Measurements from ENCODE around the gene CCDC126. TPM values are rescaled to one million over a fixed set of nuclear protein-coding genes. Genes with fewer than 3 reads are reported as not detected.

The CCDC126 gene
- total and polyA plus RNA-seq, 4 donors, result 10.7 to 33.9 (median 18.2) TPM

- Histone ChIP-seq H3K4me3 (ENCODE audit: low read depth, low read length) (no peak overlapping the region), H3K4me1 (ENCODE audit: control insufficient read depth, insufficient read depth, low read length) (peaks cover 11% of the 10 kb centered on the region), H3K27ac (ENCODE audit: low read depth, low read length) (no peak overlapping the region), H3K36me3 (ENCODE audit: control insufficient read depth, insufficient read depth, low read length) (no peaks in the 10 kb centered on the region), H3K27me3 (ENCODE audit: control insufficient read depth, insufficient read depth, low read length) (no peaks in the 10 kb centered on the region), H3K9me3 (ENCODE audit: control insufficient read depth, insufficient read depth, low read length) (no peaks in the 10 kb centered on the region)
- no peak for DNase-seq (ENCODE audit: low read depth in 4 of 6, low spot score in 6 of 6)
Measured at GRCh38 chr7:23594879-23595604, 2.1 kb upstream of the CCDC126 start.

- DNase-seq (ENCODE audit: low read depth in 4 of 6, low spot score in 6 of 6), result peak in 1 of 6 donors; percentile 2
- Histone ChIP-seq H3K36me3 (ENCODE audit: control insufficient read depth, insufficient read depth, low read length) (no peaks in the 10 kb centered on the region), H3K4me1 (ENCODE audit: control insufficient read depth, insufficient read depth, low read length) (peaks cover 11% of the 10 kb centered on the region), H3K4me3 (ENCODE audit: low read depth, low read length) (peak overlapping the region; percentile 76), H3K27me3 (ENCODE audit: control insufficient read depth, insufficient read depth, low read length) (no peaks in the 10 kb centered on the region), H3K9me3 (ENCODE audit: control insufficient read depth, insufficient read depth, low read length) (no peaks in the 10 kb centered on the region), H3K27ac (ENCODE audit: low read depth, low read length) (peak overlapping the region; percentile 95)
- WGBS (ENCODE audit: insufficient coverage), result 60% methylated on average over 1 of the region's 4 CpGs
Measured at GRCh38 chr7:23598296-23598695, 1.1 kb downstream of the CCDC126 start.

GRCh38 chr7:23600236-23600635, 3.1 kb downstream of the CCDC126 start:
- H3K4me3 ChIP-seq (ENCODE audit: low read depth, low read length), result no peak overlapping the region
- WGBS (ENCODE audit: insufficient coverage), result 63% methylated on average over 2 of the region's 4 CpGs

GRCh38 chr7:23603632-23604295, 6.6 kb downstream of the CCDC126 start:
- H3K4me3 ChIP-seq (ENCODE audit: low read depth, low read length), result no peak overlapping the region
- WGBS (ENCODE audit: insufficient coverage), result 42% methylated on average over 1 of the region's 4 CpGs
- H3K36me3 ChIP-seq (ENCODE audit: control insufficient read depth, insufficient read depth, low read length), result no peaks in the 10 kb centered on the region
- H3K27ac ChIP-seq (ENCODE audit: low read depth, low read length), result no peak overlapping the region
- peak in 1 of 6 donors; percentile 10 for DNase-seq (ENCODE audit: low read depth in 4 of 6, low spot score in 6 of 6)
- no peaks in the 10 kb centered on the region for H3K9me3 ChIP-seq (ENCODE audit: control insufficient read depth, insufficient read depth, low read length)
- no peaks in the 10 kb centered on the region for H3K27me3 ChIP-seq (ENCODE audit: control insufficient read depth, insufficient read depth, low read length)
- H3K4me1 ChIP-seq (ENCODE audit: control insufficient read depth, insufficient read depth, low read length), result peaks cover 3% of the 10 kb centered on the region

More at GRCh38 chr7:23600236-23600635, 3.1 kb downstream of the CCDC126 start:
- Histone ChIP-seq H3K4me1 (ENCODE audit: control insufficient read depth, insufficient read depth, low read length) (peaks cover 11% of the 10 kb centered on the region), H3K27me3 (ENCODE audit: control insufficient read depth, insufficient read depth, low read length) (no peaks in the 10 kb centered on the region), H3K36me3 (ENCODE audit: control insufficient read depth, insufficient read depth, low read length) (no peaks in the 10 kb centered on the region), H3K9me3 (ENCODE audit: control insufficient read depth, insufficient read depth, low read length) (no peaks in the 10 kb centered on the region), H3K27ac (ENCODE audit: low read depth, low read length) (no peak overlapping the region)
- no peak for DNase-seq (ENCODE audit: low read depth in 4 of 6, low spot score in 6 of 6)

GRCh38 chr7:23604296-23604640, 7.1 kb downstream of the CCDC126 start:
- Histone ChIP-seq H3K9me3 (ENCODE audit: control insufficient read depth, insufficient read depth, low read length) (no peaks in the 10 kb centered on the region), H3K4me1 (ENCODE audit: control insufficient read depth, insufficient read depth, low read length) (peaks cover under 1% of the 10 kb centered on the region), H3K4me3 (ENCODE audit: low read depth, low read length) (no peak overlapping the region), H3K27ac (ENCODE audit: low read depth, low read length) (no peak overlapping the region), H3K27me3 (ENCODE audit: control insufficient read depth, insufficient read depth, low read length) (no peaks in the 10 kb centered on the region), H3K36me3 (ENCODE audit: control insufficient read depth, insufficient read depth, low read length) (no peaks in the 10 kb centered on the region)
- DNase-seq (ENCODE audit: low read depth in 4 of 6, low spot score in 6 of 6), result no peak

GRCh38 chr7:23607130-23607529, 9.9 kb downstream of the CCDC126 start:
- DNase-seq (ENCODE audit: low read depth in 4 of 6, low spot score in 6 of 6), result no peak
- Histone ChIP-seq H3K36me3 (ENCODE audit: control insufficient read depth, insufficient read depth, low read length) (peaks cover 4% of the 10 kb centered on the region), H3K4me1 (ENCODE audit: control insufficient read depth, insufficient read depth, low read length) (no peaks in the 10 kb centered on the region), H3K9me3 (ENCODE audit: control insufficient read depth, insufficient read depth, low read length) (no peaks in the 10 kb centered on the region), H3K27me3 (ENCODE audit: control insufficient read depth, insufficient read depth, low read length) (no peaks in the 10 kb centered on the region), H3K27ac (ENCODE audit: low read depth, low read length) (no peak overlapping the region), H3K4me3 (ENCODE audit: low read depth, low read length) (no peak overlapping the region)

- H3K27ac ChIP-seq (ENCODE audit: low read depth, low read length), result no peak overlapping the region
Measured at GRCh38 chr7:23607866-23608265, 10.7 kb downstream of the CCDC126 start.

GRCh38 chr7:23615331-23615730, 18.1 kb downstream of the CCDC126 start:
- Histone ChIP-seq H3K9me3 (ENCODE audit: control insufficient read depth, insufficient read depth, low read length) (peaks cover 4% of the 10 kb centered on the region), H3K27me3 (ENCODE audit: control insufficient read depth, insufficient read depth, low read length) (no peaks in the 10 kb centered on the region), H3K4me1 (ENCODE audit: control insufficient read depth, insufficient read depth, low read length) (no peaks in the 10 kb centered on the region), H3K4me3 (ENCODE audit: low read depth, low read length) (no peak overlapping the region), H3K27ac (ENCODE audit: low read depth, low read length) (no peak overlapping the region), H3K36me3 (ENCODE audit: control insufficient read depth, insufficient read depth, low read length) (peaks cover 13% of the 10 kb centered on the region)
- no peak for DNase-seq (ENCODE audit: low read depth in 4 of 6, low spot score in 6 of 6)

More at GRCh38 chr7:23607866-23608265, 10.7 kb downstream of the CCDC126 start:
- WGBS (ENCODE audit: insufficient coverage), result 75% methylated on average over 5 of the region's 8 CpGs
- DNase-seq (ENCODE audit: low read depth in 4 of 6, low spot score in 6 of 6), result no peak
- Histone ChIP-seq H3K36me3 (ENCODE audit: control insufficient read depth, insufficient read depth, low read length) (peaks cover 8% of the 10 kb centered on the region), H3K4me1 (ENCODE audit: control insufficient read depth, insufficient read depth, low read length) (no peaks in the 10 kb centered on the region), H3K27me3 (ENCODE audit: control insufficient read depth, insufficient read depth, low read length) (no peaks in the 10 kb centered on the region), H3K4me3 (ENCODE audit: low read depth, low read length) (no peak overlapping the region), H3K9me3 (ENCODE audit: control insufficient read depth, insufficient read depth, low read length) (no peaks in the 10 kb centered on the region)

- peaks cover 4% of the 10 kb centered on the region for H3K9me3 ChIP-seq (ENCODE audit: control insufficient read depth, insufficient read depth, low read length)
- no peak overlapping the region for H3K4me3 ChIP-seq (ENCODE audit: low read depth, low read length)
- H3K27me3 ChIP-seq (ENCODE audit: control insufficient read depth, insufficient read depth, low read length), result no peaks in the 10 kb centered on the region
- DNase-seq (ENCODE audit: low read depth in 4 of 6, low spot score in 6 of 6), result no peak
- H3K36me3 ChIP-seq (ENCODE audit: control insufficient read depth, insufficient read depth, low read length), result peaks cover 13% of the 10 kb centered on the region
- H3K27ac ChIP-seq (ENCODE audit: low read depth, low read length), result no peak overlapping the region
- no peaks in the 10 kb centered on the region for H3K4me1 ChIP-seq (ENCODE audit: control insufficient read depth, insufficient read depth, low read length)
- WGBS (ENCODE audit: insufficient coverage), result no CpG with 5 or more reads among the region's 2 CpGs
Measured at GRCh38 chr7:23616593-23616992, 19.4 kb downstream of the CCDC126 start.

- H3K36me3 ChIP-seq (ENCODE audit: control insufficient read depth, insufficient read depth, low read length), result peaks cover 6% of the 10 kb centered on the region
- H3K4me1 ChIP-seq (ENCODE audit: control insufficient read depth, insufficient read depth, low read length), result no peaks in the 10 kb centered on the region
- H3K27me3 ChIP-seq (ENCODE audit: control insufficient read depth, insufficient read depth, low read length), result no peaks in the 10 kb centered on the region
- H3K27ac ChIP-seq (ENCODE audit: low read depth, low read length), result no peak overlapping the region
- WGBS (ENCODE audit: insufficient coverage), result no CpG with 5 or more reads among the region's 1 CpG
- no peak overlapping the region for H3K4me3 ChIP-seq (ENCODE audit: low read depth, low read length)
- H3K9me3 ChIP-seq (ENCODE audit: control insufficient read depth, insufficient read depth, low read length), result peaks cover 4% of the 10 kb centered on the region
- no peak for DNase-seq (ENCODE audit: low read depth in 4 of 6, low spot score in 6 of 6)
Measured at GRCh38 chr7:23617482-23617881, 20.3 kb downstream of the CCDC126 start.

Data from spinal cord (tissue), 10 donors.